GM18502 (cell line): ENCODE data around the gene NR1H4.
"Not testable (repeated sequence)": the region's sequence is repeated elsewhere in the genome, so short reads cannot be mapped to it uniquely, and the experiment has no call there.

Source experiments
- ATAC-seq: cut with Tn5 transposase; IDR thresholded peaks from one replicate; pipeline ENCODE4 v1.9.1; 2021; ENCODE audit warnings: mild to moderate bottlenecking; ENCODE audit not compliant: unreplicated experiment, poor library complexity

The NR1H4 gene

DNA sequence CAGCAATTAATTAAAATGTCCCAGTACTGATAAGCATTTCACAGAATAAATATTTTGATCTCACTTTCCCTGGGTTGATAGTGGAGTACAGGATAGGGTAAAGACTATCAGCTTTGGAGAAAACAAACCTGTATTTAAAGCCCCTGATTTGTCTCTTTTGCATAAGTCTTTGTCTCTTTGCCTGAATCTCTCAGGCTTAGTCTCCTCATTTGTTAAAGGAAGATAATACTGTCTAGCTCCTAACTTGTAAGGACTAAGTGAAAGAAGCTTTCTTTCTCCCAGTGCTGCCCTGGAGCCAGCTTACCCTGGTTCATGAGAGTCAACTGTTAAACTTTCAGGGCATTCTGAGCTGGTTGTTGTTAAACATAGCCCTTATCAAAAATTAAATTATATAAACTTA, 5.5 kb upstream of the NR1H4 start:
- ATAC-seq: no peak

DNA sequence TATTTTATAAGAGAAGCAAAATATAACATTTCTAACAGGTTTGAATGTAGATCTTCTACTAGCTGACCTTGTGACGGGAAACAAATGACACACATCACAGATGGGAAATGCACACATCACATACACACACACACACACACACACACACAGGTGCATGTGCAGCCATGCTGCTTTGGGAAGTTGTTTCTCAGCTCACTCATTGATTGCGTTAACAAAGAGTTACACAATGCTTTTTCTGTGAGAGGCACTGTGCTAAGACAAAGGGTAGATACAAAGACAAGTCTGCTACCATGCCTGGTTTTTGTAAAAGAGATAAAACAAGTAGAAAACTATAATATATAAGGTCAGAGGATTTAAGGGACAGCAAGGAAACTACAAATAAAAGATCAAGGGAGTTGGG, 1.3 kb upstream of the NR1H4 start:
- no peak for ATAC-seq

GRCh38 chr12:100473050-100473715, 483 bp upstream of the NR1H4 start:
- no peak for ATAC-seq

DNA sequence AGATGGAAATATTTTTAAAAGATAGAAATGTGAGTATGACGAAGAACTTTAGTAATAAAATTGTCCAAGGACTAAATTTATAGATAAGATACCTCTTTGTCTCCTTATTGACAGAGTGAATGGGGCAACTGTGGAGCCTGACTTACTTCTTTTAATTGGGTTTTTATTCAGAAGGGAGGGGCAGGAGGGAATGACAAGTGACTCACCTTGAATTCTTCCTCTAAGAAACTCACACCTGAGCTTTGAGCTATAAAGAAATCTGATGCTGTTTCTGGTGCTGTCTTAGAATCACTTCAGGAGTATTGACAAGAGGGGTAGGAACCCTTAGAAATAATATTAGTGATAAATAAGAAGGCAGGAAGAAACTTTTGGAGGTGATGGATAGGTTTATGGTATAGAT, 951 bp downstream of the NR1H4 start:
- ATAC-seq: no peak

DNA sequence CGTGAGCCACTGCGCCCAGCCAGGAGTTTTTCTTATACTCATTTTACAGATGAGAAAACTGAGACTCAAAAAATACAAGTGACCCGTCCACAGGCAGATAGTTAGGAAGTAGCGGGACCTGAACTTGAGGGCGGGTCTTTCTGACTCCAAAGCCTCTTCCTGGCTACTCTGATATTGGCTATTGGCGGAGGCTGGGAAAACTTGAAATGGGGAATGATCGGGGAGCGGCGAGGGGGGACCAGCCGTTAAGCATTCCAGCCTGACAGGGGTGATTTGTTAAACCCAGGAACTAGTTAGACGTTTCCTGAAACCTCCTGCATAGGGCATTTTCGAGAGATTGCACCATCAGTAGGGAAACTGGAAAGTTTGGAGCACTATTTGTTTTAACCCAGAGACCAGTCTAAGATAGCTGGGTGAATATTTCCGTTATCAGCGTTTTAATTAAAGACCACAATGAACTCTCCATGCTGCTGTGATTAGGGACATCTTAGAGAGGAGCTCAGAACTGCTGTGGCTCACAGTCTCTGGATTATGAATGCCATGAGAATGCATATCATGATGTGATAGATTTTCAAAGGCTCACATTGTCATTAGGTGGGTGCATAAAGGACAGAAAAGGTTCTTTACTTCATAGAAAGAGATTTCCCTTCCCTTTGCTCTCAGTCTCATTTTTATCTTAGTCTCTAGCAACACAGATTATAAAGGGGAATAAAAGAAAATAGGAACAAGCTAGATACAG, 2.5 kb downstream of the NR1H4 start:
- ATAC-seq: no peak

DNA sequence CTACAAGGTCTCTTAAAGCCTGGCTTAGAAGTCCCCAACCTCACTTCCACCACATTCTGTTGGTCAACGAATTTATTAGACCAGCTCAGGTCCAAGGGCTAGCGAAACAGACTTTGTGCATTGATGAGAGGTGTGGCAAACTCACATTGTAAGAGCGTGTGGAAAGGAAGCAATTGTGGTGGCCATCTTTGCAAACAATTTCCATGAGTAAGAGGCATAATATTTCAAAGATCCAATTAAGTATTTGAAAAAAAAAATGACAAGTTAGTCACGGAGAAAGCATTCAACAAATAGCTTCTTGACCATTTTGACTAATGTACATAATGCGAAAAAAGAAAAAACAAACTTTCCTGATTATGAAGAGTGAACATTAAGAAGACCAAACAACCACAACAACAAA, 7.4 kb downstream of the NR1H4 start:
- no peak for ATAC-seq

GRCh38 chr12:100484183-100484886, 10.7 kb downstream of the NR1H4 start:
- no peak for ATAC-seq

GRCh38 chr12:100484891-100485471, 11.3 kb downstream of the NR1H4 start:
- no peak for ATAC-seq

GRCh38 chr12:100485983-100486382, 12.3 kb downstream of the NR1H4 start:
- ATAC-seq: no peak

DNA sequence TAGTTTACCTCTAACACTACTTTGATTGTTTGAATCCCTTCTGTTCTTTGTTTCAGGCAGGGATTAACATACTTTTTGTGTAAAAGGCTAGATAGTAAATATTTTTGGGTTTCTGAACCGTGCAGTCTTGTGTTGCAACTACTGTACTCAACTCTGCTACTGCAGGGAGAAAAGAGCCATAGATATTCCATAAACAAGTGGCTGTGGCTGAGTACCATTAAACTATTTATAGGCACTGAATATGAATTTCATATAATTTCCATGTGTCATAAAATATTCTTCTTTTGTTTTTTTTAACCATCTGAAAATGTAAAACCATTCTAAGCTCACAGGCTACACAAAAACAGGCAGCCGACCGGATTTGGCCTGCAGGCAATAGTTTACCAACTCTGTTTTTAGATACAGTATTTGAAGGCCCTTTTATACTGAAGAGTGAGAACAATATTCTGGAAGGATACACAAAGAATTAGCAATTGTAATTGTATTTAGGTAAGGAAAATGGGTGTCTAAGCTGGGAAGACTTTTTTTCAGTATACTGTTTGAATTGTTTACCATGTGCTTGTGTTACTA, 15.7 kb downstream of the NR1H4 start:
- no peak for ATAC-seq

GRCh38 chr12:100490056-100490455, 16.4 kb downstream of the NR1H4 start:
- no peak for ATAC-seq

DNA sequence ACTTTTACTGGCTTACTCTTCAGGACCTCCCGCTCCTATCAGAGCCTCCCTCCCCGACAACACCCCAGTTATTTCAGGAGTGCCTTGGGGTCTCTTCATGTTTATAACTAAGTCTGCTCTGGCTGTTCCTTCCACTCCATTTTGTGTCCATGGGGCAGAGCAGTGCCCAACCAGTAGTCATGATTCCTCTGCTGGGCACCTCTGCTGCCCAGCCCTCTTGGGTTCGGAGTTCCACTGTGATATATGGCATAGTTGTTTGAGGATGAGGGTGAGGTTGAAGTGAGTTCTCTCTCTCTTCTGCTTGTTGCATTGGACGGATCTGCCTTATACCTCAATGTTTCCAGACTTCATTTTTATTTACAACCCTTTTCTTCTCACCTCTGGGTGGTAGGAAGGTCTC, 17.4 kb downstream of the NR1H4 start:
- ATAC-seq: no peak

DNA sequence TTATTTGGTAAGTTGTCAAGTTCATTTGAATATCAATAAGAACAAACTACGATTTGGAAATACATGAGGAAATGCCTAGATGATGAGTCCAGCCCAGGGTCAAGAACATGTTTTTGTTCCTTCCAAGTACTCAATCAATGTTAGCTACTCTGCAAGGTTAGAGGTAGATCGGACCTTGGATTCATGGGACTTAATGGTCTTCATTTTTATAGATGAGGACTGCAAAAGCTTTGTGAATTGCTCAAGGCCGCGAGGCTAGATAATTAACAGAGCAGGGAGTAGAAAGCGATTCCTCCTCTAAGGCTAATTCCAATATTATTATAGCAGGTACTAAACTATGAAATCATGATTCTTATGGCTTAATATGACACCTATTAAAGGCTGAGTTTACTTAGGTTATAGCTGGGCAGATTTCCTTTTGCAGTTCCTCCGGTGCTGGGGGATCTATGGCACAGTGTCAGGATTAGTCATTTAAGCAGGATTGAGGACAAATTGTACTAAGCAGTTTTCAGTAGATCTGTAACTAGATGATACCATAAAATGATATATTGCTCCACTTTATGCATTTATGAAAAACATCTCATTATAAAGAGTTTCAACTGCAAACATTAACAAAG, 19.8 kb downstream of the NR1H4 start:
- no peak for ATAC-seq

DNA sequence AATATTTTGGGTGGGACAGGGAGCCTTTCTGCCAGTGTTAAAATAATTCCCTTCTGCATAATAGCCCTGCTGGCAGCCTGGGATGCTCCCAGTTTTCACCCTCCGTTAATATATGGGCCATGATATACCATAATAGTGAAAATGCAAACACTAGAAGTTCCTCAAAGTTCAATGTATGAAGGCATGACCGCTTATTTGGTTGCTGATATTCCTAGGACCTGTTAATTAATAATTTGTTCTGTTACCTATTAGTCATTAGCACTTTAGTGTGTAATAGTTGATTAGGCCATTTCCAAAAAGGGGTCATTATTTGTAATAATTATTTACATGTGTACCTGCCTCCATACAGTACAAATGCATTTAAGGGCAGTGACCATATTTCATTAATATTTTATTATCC, 20.4 kb downstream of the NR1H4 start:
- no peak for ATAC-seq

- no peak for ATAC-seq
These were observed 20.9 kb downstream of the NR1H4 start for GRCh38 chr12:100494538-100494937.

- ATAC-seq: no peak
These were observed 23.6 kb downstream of the NR1H4 start for GRCh38 chr12:100497105-100497795.

DNA sequence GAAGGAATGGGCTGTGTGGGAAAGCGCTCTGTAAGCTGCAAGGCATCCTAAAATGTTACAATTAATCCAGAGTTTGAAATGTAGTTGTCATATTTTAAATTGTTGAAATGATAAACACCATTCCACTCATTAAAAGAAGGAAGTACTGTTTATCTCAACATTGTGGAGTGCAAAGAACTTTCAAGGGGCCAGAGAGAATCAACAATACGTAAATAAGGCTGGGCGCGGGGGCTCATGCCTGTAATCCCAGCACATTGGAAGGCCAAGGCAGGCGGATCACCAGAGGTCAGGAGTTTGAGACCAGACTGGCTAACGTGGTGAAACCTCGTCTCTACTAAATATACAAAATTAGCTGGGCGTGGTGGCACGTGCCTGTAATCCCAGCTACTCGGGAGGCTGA, 24.5 kb downstream of the NR1H4 start:
- no peak for ATAC-seq

- no peak for ATAC-seq
These were observed 25.8 kb downstream of the NR1H4 start for GRCh38 chr12:100499416-100499815.

DNA sequence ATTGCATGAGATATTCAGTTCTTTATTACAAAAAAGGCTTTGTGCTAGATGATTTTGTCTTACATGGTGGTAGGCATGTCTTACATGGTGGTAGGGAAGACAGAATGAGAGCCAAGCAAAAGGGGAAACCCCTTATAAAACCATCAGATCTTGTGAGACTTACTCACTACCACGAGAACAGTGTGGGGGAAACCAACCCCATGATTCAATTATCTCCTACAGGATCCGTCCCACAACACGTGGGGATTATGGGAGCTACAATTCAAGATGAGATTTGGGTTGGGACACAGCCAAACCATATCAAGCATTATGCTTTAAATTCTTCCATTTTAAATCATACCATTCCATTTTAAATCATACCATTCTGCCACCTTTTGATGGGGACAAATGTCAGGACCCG, 29.1 kb downstream of the NR1H4 start:
- not testable (repeated sequence) for ATAC-seq

DNA sequence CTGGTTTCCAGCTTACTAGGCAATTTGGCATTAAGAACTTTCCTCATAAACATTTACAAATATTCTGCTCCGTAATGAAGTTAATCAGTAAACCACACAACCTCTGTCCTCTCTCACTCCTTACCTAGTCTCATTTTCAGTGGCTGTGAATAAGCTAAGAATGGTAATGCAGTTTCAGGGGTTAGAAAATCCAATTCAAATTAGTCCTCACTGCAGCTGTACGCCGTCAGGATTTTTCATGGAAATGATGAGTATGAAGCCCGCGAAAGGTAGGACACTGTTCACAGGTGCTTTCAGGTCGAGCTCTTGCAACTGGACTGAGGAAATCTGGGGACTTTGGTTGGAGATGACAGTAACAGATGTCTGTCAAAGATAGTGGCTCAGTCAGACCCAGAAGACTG, 29.6 kb downstream of the NR1H4 start:
- no peak for ATAC-seq
